GM18870 (cell line): ENCODE measurements around the gene ARMC9.
A peak's percentile ranks its signal among the peaks of the same experiment; 100 is the strongest.

Experiments
- ATAC-seq: cut with Tn5 transposase; IDR thresholded peaks from one replicate; pipeline ENCODE4 v1.9.1; 2021; ENCODE audit warnings: moderate library complexity; ENCODE audit not compliant: unreplicated experiment

ARMC9 gene

GRCh38 chr2:231378026-231378722 is 179.7 kb downstream of the ARMC9 start:
- ATAC-seq = no peak

DNA sequence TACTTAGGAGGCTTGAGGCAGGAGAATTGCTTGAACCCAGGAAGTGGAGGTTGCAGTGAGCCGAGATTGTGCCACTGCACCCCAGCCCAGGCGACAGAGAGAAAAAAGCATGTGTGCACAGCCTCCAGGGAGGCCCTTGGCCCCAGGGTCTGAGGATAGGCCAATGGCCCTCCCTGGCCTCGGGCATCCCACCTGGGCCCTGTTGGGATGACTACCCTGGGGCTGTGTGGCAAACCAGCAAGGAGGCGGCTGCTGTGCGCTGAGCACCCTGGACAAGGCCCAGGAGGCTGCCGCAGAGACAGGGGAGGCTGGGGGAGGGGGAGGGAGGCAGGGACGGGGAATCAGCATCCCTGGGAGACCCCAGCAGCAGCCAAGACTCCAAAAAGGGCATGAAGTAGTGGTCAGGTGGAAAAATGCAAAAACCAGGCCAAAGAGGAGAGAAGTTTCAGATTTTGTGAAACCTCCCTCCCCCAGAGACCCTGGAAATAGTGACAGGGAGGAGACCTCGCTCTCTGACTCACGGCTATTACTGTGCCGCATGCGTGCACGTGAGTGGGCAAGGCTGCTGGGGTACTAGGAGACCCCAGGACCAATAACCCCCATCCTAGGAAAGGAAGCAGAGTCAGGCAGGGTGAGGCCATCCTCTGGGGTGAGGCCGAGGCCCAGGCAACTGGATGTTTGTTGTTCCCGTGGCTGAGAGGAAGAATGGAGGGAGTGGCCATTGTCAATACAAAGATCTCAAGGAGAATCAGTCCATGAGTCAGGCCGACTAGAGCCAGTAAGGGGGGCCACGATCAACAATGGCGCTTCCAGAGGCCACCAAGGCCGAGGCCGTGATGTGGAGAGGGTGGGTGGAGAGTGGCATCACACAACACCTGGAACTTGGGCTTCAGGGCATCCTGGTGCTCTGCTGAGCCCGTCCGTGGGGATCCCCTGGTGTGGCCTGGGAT is 181.1 kb downstream of the ARMC9 start:
- ATAC-seq = no peak

- ATAC-seq = no peak
Observed at GRCh38 chr2:231380307-231380706, 181.9 kb downstream of the ARMC9 start.

DNA sequence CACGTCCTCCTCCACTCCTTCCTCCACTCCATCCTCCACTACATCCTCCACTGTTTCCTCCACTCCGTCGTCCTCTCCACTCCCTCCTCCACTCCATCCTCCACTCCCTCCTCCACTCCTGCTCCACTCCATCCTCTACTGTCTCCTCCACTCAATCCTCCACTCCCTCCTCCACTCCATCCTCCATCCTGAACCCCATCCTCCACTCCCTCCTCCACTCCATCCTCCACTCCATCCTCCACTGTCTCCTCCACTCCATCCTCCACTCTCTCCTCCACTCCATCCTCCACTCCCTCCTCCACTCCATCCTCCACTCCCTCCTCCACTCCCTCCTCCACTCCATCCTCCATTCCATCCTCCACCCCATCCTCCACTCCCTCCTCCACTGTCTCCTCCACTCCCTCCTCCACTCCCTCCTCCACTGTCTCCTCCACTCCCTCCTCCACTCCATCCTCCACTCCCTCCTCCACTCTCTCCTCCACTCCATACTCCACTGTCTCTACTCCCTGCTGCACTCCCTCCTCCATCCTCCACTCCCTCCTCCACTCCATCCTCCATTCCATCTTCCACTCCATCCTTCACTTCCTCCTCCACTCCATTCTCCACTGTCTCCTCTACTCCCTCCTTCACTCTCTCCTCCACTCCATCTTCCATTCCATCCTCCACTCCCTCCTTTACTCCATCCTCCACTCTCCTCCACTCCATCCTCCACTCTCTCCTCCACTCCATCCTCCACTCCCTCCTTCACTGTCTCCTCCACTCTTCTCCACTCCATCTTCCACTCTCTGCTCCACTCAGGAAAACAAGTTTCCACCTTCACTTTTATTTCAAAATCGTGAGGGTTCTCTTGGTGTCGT is 182.8 kb downstream of the ARMC9 start:
- no peak for ATAC-seq

DNA sequence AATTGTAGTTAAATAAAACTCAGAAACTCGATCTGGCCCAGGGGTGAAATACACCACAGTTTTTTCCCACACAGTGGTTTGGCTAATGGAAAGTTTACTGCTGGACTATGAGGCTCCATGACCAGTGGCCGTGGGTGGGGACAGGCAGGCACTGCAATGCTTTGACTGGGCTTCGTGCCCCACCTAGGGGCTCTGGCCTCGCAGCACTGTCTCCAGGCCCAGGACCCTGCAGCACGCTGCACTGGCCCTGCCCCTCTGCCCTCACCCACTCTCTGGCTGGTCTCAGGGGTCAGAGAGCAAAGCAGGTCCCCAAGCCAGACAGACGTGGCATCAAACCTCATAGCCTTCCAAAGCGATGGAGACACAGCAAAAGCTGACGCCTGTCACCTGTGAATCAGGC is 183.7 kb downstream of the ARMC9 start:
- ATAC-seq = no peak

GRCh38 chr2:231383416-231384108 is 185.1 kb downstream of the ARMC9 start:
- ATAC-seq = no peak

- no peak for ATAC-seq
Observed at GRCh38 chr2:231384109-231384435, 185.6 kb downstream of the ARMC9 start.

GRCh38 chr2:231384970-231385369 is 186.5 kb downstream of the ARMC9 start:
- ATAC-seq = no peak

- no peak for ATAC-seq
Observed at GRCh38 chr2:231385429-231385828, 187.0 kb downstream of the ARMC9 start.

- ATAC-seq = no peak
Observed at GRCh38 chr2:231386446-231386845, 188.0 kb downstream of the ARMC9 start.

DNA sequence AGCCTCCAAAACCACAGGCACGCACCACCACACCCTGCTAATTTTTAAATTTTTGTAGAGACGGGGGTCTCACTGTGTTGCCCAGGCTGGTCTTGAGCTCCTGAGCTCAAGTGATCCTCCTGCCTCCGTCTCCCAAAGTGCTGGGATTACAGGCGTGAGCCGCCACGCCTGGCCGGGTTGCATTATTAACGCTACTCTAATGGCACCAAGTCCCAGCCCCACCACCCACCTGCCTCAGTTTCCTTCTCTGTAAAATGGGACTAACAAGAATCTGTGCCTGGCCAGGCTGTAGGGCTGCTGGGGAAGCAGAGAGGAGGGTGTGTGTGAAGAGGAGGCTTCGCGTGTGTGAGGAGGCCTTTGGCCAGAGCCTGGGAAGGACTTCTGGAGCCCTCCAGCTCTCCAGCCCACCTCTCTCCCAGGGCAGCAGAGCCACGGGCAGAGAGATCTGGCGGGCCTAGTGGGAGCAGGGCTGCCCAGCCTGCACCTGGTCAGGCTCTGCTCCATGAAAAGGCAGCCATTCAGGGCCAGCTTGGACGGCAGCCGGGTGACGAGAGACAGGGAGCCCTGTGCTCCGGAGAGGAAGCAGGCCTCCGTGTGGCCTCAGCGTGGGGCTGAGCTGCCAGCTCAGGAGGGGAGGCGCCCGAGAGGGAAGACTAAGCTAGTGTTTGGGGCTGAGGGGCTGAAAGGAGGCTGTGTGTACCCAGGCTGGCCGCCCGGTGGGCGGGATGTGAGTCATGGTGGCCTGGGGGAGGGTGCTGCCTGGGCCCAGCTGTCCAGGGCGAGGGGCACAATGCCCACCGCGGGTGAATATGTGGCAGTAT is 189.7 kb downstream of the ARMC9 start:
- no peak for ATAC-seq

- ATAC-seq = no peak
Observed at GRCh38 chr2:231388725-231389346, 190.4 kb downstream of the ARMC9 start.

DNA sequence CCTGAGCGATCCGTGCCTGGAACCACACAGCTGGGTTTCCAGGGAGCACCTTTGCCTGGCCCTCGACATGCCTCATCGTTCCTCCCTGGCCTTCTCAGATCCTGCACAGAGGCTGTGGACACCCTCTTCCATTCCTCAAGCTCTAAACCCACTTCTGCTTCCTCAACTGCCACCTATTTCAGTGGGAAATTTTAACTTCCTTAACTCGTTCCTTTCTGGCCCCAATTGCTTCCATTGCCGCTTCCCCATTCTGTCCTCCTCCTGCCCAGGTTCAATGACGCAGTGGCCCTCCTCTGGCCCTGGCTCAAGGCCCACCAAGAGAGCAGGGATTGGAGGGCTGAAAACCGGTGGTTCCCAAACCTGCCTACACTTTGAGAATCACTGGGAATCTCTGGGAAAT is 192.2 kb downstream of the ARMC9 start:
- ATAC-seq = no peak

DNA sequence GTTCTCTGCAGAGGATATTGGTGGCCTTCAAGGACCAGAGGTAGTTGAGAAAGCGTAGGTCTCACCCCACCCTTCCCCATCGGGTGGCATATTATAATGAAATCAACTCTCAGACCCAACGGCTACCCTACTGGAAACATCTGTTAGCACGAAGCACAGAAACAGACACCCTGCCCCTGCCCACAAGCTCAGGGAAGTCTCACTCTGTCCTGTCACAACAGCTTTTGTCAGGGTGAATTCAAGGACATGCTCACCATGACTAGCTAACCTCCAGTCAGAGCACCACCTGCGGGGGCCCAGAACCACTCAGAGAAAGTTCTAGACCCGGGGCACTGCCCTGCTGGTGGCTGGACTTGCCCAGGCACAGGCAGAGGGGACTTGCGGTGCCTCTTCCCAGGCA is 193.6 kb downstream of the ARMC9 start:
- ATAC-seq = no peak

- no peak for ATAC-seq
Observed at GRCh38 chr2:231392431-231393148, 194.2 kb downstream of the ARMC9 start.

DNA sequence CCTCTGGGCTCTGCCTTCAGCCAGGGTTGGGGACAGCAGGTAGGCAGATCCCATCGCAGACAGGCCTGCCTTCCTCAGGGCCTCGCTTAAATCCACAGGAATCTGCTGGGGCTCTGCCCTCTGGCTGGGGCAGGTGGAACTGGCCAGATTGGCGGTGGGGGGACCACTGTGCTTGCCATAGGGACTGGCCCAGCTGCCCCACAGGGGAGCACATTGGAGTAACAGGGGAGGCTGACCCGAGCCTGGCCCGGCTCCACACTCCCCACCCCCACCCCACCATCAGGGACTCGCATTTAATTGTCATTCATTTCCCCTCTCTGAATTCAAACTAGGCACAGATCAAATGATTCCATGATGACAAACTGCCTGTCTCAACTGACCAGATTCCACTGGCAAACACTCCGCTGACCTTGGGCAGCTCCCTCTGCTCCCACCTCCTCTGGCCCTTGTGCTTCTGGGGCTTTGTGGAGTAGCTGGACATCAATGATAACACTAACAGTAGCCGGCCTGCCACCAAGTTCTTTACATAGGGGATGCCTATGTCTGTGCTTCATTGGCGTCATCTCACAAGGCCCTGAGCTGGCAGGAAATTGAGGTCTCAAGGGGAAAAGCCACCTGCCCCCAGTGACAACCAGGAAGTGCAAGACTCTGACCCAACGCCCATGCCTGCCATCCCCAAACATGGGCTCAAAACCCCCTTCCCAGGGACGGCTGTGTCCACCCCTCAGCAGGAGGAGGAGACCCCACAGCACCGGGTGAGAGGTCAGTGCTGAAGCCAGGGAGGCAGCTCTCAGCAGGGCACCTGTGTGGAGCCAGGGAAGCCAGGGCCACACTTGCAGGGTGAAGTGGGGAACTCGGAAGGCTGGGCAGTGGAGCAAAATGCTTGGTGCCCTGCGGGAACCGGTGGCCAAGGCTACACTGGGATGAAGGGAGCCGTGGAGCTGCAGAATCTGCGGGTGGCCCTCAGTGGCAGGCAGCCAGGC is 195.0 kb downstream of the ARMC9 start:
- peak; percentile 23 for ATAC-seq
